Stimulated activated CD4-positive, alpha-beta T cell treated with anti-CD3 and anti-CD28 coated beads, Interleukin-12 subunit alpha, Interleukin-12 subunit beta, amount 100 ng/mL, for 24 hours (primary cell): Measurements from ENCODE around the gene CCL27.

Experiments used
- DNase-seq, 2 experiments: peaks; one replicate each; pipeline ENCODE4 v3.0.0-alpha.2; 2020; ENCODE audit warnings: low read depth in 2 of 2

Gene CCL27

DNA sequence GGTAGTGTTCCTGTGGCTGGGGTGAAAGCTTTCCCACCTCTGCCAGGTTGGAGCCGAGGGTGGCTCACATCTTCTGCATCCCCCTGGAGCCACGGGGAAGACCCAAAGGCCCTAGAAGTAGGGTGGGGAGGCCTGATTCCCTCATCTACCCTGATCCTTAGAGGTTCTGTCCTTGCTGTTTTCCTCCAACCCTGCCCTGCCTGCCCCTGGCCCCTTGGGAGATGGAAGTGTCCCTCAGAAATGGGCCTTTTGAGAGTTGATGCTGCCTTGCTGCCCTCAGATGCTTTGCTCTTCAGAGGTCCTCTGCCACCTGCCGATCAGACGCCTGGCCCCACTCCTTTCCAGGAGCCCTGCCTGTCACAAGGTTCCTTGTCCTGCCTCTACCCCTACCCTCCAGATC is 22.4 kb upstream of the CCL27 start:
- DNase-seq: no peak

DNA sequence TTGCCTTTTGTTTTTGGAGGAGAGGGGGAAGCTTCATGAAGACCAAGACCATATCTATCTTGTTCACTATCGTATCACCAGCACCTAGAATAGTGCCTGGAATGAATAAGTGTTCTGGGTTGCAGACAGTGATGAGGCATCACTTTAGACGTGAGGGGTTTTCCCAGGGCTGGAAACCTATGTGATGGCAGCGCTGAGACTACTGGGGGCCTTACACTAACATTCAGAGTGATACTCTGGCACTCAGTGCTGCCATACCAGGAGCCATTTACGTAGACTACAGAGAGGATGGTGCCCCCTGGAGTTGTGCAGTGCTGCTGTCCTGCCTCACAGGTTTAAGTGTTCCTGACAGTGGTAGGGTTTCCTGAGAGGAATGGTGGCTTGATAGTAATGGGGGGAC is 21.7 kb upstream of the CCL27 start:
- DNase-seq: peak in 1 of 2 experiments; percentile 11

DNA sequence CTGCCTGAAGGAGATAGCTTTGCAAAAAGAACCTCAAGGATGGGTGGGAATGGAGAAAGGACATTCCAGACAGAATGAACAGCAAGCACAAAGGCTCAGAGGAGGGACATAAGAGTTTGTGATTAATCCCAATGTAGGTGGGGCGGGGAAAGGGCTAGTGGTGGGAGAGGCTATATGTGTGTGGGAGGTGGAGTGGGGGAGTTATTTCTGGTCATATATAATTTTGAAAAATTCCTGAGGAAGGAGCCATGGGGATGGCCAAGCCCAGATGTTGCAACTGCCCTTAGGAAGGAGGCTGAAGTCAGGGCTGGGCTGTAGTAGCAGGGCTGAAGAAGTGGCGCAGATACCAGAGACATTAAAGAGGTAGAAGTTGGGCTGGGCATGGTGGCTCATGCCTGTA is 13.4 kb upstream of the CCL27 start:
- no peak for DNase-seq

DNA sequence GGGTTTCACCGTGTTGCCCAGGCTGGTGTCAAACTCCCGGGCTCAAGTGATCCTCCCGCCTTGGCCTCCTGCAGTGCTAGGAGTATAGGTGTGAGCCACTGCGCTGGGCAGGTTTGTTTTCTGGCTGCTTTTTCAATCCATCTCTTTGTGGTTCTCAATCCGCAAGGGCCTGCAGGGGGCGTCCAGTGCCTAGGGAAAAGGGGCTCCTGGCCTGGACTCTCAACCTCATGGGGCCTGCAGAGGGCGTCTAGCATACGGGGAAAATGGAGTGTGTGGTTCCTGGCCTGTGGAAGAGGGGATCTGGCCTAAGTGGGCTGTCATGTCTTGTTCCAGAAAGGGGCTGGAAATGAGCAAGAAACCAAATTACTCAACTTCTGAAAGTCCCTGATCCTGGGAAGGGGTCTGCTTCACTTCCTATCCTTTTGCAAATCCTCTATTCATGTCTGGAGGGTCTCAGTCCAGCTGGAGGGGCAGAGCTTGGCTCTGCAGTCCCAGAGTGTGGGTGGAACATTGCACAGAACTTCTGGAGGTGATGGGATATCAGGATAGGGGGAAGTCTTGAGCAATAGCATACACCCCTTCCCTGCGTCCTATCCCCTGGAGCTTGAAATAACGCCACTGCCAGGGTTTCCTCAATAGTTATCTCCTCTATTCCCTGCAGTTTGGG is 12.7 kb upstream of the CCL27 start:
- peak; percentile 24 to 61 for DNase-seq

DNA sequence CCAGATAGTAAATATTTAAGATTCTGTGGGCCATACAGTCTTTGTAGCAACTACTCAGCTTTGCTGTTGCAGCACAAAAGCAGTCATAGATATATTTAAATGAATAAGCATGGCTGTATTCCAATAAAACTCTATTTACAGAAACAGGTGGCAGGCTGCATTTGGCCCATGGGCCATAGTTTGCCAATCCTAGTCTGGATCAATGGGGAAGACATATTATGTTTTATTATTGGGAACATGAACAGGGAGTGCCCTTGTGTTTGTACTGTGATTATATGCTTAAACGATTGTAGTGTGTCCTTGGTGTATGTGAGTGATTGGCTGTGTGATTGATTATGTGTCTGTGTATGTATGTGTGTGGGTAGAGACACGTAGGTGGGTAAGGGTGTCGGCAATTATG is 12.0 kb upstream of the CCL27 start:
- DNase-seq: no peak

DNA sequence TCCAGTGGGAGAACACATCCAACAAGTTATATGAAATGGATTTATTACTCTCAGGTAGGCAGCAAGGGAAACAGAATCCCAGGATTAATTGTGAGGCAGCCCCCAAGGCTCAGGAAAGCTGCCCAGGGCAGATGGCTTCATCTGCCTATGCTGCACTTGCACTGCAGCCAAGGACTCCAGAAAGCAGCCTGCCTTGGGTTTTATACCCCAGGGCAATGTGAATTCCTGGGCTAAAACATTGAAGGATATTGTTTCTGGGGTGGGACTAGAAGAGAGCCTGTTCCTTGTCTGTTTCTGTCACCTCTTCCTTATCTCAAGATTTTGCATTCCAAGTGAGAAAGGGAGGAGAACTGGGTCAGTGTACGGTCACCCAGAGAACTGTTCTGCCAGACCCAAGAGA is 8.8 kb upstream of the CCL27 start:
- DNase-seq: no peak

DNA sequence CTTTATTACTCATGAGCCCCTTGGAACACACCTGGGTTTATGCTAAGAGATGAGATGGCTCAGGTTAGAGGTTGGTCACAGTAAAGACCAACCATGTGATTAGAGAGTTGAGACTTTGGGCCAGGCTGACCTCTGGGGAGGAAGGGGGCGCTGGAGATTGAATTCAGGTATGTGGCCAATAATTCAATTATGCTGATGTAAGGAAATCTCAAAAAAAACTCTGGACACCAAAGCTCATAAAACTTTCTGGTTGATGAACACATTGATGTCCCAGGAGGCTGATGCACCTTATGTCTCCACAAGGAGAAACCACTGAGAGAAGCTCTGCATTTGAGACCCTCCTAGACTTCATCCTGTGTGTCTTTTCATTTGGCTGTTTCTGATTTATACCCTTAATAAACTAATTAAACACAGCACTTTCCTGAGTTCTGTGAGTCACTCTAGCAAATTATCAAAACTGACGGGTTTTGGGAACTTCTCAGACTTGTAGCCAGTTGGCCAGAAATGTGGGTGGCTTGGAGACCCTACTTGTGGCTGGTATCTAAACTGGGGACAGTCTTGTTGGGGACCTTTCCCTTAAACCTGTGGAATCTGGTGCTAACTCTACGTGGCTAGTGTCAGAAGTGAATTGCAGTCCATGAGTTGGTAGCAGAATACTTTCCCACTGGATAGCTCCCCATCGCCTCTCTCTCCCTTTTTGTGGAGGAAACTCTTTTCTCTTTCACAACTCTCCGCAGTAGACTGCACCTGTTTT is 7.5 kb upstream of the CCL27 start:
- no peak for DNase-seq

DNA sequence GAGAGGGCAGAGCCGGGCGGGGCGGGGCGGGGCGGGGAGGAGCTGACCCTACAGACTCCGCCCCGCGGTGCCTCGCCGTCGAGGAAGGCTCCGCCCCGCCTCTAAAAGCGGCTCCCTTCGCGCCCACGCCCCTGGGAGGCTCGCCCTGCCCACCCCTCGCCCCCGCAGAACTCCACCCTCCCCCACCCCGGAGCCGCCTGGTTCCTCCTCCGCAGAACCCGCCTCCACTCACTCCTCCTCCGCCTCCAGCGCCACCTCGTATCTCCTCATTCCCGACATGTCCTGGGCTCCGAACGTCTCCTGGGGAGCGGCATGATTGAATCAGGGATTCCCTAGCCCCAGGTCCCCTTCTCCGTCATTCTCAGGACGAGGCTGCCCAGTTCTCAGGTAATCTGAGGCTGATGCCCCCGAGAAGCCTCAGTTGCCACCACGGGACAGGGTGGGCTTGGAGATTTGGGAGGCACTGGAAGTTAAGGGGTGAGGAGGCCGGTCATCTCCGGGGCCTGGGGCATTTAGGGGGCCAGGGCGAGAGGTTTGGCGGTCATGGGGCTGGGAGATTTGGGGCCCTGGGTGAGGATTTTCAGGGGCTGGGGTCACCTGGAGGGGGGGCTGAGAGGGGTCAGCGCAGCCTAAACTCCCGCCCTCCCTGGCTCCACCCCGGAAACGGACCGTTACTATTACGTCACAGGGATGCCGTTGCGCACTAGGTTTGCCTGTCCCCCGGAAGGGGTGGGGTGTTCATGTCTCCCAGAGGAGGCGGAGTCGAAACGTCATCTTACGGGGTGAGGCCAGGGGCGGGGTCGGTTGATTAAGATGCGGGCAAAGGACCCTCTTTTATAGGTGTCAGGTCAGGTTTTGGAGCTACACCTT is 3.2 kb upstream of the CCL27 start:
- peak; percentile 61 to 75 for DNase-seq

DNA sequence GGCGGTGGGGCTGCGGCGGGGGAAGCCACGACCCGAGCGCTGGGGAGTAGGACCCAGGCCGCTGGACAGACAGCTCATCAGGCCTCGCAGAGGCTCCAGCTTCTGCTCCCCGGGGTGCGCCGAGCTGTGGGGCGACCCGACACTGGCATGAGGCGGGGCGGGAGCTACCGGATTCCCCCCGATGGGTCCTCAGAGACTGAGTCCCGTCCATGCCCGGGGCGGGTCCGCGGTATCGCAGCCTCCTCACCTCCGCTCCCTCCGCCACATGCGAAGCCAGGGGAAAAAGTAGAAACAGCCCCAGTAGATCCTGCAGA is 2.6 kb upstream of the CCL27 start:
- DNase-seq: no peak

DNA sequence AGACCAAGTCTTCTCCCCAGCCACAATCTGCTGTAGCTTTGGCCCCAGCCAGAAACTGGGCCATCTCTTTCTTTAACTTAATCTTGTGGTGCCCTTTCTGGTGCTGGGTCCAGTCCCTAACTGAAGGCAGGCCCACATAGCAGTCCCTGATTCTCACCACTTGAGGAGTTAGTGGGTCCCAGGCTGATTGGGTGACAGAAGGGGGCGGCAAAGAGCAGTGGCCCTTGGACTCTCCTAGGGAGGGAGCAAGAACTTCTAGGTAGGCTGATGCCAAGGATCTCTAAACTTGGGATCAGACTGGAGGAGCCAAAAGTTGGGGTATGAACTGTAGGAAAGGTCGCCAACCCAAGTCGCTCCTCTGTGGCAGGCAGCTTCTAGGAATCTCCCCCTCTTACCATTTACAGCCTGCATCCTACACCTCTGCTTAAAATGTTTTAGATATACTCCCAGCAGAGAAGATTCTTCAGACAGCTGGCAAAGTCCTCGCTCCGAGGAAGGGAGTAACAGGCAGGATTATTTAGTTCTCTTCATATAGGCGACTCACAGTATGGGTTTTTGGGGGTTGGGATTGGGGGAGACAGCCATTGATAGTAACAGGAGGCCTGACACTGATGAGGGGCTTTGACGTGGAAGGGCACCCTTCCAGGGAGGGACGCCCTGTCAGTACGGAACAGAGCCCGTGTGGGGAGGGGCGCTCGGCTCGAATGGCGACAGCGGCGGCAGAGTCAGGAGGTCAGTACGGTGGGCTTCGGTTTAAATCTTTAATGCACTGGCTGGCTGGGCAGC is 2.0 kb upstream of the CCL27 start:
- peak; percentile 47 to 77 for DNase-seq

DNA sequence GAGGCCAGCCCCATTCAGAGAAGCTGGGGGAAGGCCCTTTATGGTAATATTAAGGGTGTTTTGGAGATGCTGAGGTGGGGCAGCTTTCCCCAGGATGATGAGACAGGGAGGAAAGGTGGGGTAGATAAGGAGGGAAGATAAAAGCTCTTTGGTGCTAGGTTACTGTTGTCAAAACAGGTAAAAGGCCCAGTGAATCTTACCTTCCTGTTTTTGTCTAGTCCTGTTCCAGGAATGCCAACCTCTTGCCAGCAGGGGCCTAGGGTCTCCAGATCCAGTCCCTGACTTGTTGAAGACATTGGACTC is 797 bp upstream of the CCL27 start:
- DNase-seq: no peak

DNA sequence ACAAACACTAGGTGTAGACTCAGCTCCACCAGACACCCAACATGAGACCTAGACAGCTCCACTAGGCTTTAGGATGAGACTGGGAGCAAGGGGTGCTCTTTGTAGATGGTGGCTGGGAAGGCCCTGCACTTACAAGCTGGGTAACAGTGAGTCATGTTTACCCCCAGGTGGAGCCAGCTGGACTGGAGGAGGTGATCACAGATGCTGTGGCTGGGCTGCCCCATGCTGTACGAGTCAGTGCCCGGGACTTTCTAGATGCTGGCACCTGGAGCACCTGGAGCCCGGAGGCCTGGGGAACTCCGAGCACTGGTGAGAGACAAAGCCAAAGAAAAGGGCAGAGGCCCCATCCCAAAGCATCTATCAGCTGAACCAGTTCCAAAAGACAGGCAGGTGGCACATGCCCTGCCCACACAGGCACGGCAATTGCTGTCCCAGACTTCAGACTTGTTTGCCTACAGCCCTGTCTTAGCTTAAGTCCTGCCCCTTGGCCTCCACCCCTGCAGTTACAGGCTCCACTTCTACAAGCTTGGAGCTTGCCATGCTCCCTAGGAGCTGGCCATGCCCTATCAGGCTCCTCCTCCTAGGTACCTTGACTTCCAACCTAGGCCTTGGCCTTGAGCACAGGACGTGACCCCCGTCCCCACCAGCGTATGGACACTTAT is 2.7 kb downstream of the CCL27 start:
- DNase-seq: no peak

DNA sequence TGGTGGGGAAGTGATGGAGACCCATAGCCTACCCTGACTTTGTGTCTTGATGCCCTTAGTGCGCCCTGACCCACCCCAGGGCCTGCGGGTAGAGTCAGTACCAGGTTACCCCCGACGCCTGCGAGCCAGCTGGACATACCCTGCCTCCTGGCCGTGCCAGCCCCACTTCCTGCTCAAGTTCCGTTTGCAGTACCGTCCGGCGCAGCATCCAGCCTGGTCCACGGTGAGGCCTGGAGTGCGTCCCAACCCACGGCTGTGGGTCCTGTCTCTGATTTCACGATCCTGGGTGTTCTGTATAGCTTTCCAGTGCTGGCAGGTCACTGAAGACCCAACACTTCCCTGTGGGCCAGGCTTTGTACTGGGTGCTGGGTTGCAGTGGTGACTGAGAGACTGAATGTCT is 4.0 kb downstream of the CCL27 start:
- no peak for DNase-seq

DNA sequence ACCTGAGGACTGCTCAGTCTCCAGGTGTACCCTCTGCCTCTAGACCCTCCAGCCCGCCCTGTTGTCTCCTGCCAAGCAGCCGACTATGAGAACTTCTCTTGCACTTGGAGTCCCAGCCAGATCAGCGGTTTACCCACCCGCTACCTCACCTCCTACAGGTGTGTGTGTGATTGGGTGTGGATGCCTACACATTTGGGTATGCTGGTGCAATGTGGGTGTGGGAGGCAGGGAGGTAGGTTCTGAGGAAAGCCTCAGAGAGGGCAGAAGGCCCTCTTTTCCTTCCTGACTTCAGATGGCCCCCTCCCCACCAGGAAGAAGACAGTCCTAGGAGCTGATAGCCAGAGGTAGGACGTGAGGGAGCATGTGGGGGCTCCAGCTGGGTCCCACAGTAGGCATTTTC is 5.5 kb downstream of the CCL27 start:
- no peak for DNase-seq

DNA sequence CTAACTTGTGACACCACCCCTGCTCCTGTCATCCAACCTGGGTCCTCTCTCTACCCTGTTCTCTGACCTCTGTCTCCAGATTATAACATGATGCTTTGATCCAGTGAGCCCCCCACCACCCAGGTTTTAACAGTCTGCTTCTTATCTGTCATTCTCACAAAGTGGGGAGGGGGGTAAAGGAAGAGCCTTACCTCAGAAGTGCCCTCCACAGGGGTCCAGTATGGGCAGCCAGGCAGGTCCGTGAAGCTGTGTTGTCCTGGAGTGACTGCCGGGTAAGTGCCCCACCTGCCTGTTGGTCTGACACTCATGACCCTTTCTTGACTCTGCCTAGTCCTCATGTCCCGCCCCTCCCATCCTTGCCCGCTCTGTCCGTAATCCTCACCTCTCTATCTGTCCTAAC is 7.1 kb downstream of the CCL27 start:
- DNase-seq: no peak

DNA sequence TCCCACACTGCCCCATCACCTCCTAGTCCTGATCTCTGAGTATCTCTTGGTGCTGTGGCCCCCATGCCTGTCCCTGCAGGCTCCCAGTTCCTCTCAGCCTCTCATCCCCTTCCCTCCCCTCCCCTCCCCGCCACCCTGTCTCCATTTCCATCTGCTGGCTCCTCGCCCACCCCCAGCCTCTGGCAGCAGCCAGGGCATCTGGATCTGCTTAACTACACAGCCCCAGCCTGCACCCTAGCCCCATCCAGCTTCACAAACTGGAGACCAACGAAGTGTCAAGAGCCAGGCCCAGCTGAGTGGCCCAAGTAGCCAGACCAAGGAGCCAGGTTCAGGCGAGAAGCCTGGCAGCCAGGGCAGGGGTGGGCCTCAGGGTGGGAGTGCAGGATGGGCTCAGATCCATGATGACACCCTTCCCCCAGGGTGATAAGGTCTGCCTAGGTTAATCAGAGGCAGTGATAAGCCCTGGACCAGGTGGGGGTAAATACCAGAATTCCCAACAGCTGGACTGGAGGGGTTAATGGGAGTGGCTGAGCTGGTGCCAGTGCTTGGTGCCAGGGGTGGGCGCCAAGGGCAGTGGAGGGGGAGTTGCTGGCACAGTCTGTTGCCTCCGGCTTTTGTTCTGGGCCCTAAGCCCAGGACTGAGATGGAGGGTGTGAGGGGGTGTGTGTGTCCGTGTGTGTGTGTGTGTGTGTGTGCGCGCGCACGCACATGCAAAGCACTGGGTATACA is 8.0 kb downstream of the CCL27 start:
- no peak for DNase-seq

DNA sequence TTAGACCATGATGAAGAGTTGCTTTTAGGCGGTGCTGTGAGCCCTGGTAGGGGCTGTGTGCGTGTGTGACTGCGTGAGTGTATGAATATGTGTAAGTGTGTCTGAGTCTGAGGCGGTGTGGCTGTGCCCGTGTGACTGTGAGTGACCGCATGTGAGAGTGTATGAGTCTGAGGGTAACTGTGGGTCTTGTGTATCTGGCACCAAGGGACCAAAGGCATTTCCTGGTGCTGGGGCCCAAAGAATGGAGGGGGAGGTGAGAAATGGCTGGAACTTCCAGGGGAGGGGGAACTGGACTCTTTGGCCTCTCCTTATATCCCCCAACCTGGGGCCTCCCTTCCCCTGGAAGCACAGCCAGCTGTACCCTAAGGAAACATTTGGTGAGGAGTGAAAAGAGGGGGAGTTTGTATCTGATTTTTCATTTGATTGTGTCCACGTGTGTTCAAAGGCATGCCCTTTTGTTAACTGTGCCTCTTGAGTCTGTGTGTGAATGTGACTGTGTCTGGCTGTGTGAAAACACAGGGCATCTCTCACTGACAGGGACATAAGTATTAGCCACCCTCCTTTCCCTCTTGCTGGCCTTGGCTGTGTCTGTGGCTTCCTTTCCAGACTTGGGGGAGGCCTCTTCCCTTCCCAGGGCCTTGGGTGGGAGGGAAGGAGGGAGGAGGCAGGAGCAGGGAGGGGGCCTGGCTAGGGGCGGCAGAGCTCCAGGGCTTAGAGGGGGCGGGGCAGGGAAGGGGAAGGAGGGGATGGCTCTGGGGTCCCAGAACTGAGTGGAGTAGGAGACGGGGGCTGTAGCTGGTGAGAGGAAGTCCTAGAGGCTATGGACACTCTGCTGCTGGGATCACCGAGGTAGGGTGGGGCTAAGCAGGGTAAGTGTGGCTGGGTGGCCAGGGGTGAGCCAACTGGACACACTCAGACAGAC is 9.0 kb downstream of the CCL27 start:
- DNase-seq: no peak

DNA sequence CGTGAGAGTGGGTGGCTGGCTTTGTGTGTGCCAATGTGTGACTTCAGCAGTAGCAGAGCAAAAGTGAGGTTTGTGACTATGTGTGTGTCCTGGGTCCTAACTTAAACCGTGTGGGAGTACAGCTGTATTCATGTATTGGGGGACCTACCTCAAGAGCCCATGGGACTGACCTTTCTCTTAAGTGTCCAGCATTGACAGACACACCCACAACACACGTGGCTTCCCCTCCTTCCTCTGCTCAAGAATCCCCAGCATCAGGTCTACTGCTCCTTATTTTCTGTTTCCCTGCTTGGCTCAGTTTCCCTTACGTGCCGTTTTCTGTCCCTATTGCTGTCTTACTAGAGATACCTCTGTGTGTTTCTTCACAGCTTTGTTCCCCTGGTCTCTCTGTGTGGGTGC is 9.9 kb downstream of the CCL27 start:
- DNase-seq: no peak

DNA sequence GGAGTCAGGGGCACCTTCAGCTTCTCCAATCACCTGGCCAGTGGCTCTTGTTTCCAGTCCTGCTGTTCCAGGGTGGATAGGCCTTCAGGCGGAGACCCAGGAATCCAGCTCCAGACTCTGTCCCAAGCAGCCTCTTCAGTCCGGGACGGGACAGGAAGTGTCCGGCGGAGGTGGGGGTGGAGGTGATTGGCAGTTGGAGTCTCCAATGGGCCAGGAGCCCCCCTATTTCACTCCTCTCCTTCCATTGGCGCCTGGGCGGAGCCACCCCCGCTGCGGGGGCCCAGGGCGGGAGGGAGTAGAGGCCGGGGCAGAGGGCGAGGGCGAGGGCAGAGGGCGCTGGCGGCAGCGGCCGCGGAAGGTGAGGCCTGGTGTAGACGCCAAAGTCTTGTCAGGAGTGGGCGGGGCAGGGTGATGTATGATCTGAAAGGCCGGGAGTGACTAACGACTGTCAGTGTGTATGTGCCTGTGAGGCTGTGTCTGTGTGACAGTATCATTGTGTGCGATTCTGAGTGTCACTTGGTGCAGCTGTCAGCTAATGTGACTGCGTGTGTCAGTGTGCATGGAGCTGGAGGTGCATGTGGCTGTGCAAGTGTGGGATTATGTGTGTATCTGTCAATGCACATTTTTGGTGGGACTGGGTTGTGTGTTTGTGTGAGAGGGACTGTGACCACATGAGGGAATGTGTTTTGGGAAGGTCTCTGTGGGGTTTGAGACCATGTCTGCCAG is 10.4 kb downstream of the CCL27 start, which contains the start of gene IL11RA:
Gene IL11RA (plus strand): TSS at position 310 of the 726 bp plus-strand sequence. CDS start 3,033 bp downstream, outside the sequence.
- DNase-seq: peak in 1 of 2 experiments; percentile 55
